HEK293 (cell line): ENCODE results near the gene HECA.

Experiments
- CTCF ChIA-PET: fragments of 350-600 bp; formaldehyde crosslinking; extraction: SDS; loops from one replicate; lab custom pipeline; 2021; ENCODE audit warnings: antibody characterized with exemption; lab: Yijun Ruan, JAX
- POLR2A ChIA-PET: fragments of 300-600 bp; formaldehyde crosslinking; extraction: SDS; loops from one replicate; lab custom pipeline; 2020; ENCODE audit warnings: antibody characterized with exemption, inconsistent platforms; lab: Yijun Ruan, JAX
- H3K27ac ChIP-seq: fragments of 200-500 bp; sonication (Bioruptor generic); 2 replicates; pipeline ENCODE4 v1.5.1; 2014; ENCODE audit warnings: low read depth, low read length, control low read depth, inconsistent platforms; ENCODE audit errors: extremely low read depth
- H3K36me3 ChIP-seq, 2 experiments: fragments of 200-500 bp in 1 of 2; sonication (Bioruptor generic) in 1 of 2; 1 replicate in 1 of 2; 2 replicates in 1 of 2; pipeline ENCODE4 v1.5.1; 2014 to 2017; ENCODE audit warnings: inconsistent platforms in 2 of 2, low read length in 2 of 2; ENCODE audit not compliant: control insufficient read depth in 2 of 2, insufficient read depth in 1 of 2
- H3K4me1 ChIP-seq: fragments of 200-500 bp; sonication (Bioruptor generic); 2 replicates; pipeline ENCODE4 v1.5.1; 2014; ENCODE audit warnings: mild to moderate bottlenecking, low read length, inconsistent platforms; ENCODE audit not compliant: control insufficient read depth, insufficient read depth
- H3K4me3 ChIP-seq: 2 replicates; pipeline ENCODE4 v1.5.1; 2011; ENCODE audit warnings: low read depth, mild to moderate bottlenecking, control low read depth, low read length, moderate library complexity
- H3K9me3 ChIP-seq: fragments of 200-500 bp; sonication (Bioruptor generic); 2 replicates; pipeline ENCODE4 v1.5.1; 2014; ENCODE audit warnings: low read depth, low read length, inconsistent platforms; ENCODE audit not compliant: control insufficient read depth, insufficient read depth
- BCL11B ChIP-seq: fragments of 450-650 bp; formaldehyde crosslinking; IDR thresholded peaks from 2 replicates; pipeline ENCODE4 v1.5.1; 2016; ENCODE audit warnings: low read depth, missing biosample characterization, missing genetic modification characterization
- GLI4 ChIP-seq: fragments of 450-650 bp; formaldehyde crosslinking; IDR thresholded peaks from 2 replicates; pipeline ENCODE4 v1.5.1; 2016; ENCODE audit warnings: missing biosample characterization, missing genetic modification characterization
- MYNN ChIP-seq: fragments of 450-650 bp; formaldehyde crosslinking; IDR thresholded peaks from 2 replicates; pipeline ENCODE4 v1.5.1; 2016; ENCODE audit warnings: missing biosample characterization, missing genetic modification characterization, borderline replicate concordance
- PRDM1 ChIP-seq: fragments of 450-650 bp; formaldehyde crosslinking; IDR thresholded peaks from 2 replicates; pipeline ENCODE4; 2016; ENCODE audit warnings: missing biosample characterization, missing genetic modification characterization
- SETDB1 ChIP-seq: IDR thresholded peaks from one replicate; pipeline ENCODE4 v1.6.1; 2017; ENCODE audit warnings: mild to moderate bottlenecking, low read length, moderate library complexity, mixed read lengths; ENCODE audit not compliant: insufficient read length
- ZFHX2 ChIP-seq: fragments of 450-650 bp; formaldehyde crosslinking; conservative IDR thresholded peaks from 2 replicates; pipeline ENCODE4 v1.5.1; 2016; ENCODE audit warnings: missing biosample characterization, missing genetic modification characterization
- ZNF155 ChIP-seq: fragments of 450-650 bp; formaldehyde crosslinking; IDR thresholded peaks from 2 replicates; pipeline ENCODE4 v1.5.1; 2016; ENCODE audit warnings: missing biosample characterization, missing genetic modification characterization
- ZNF184 ChIP-seq: fragments of 450-650 bp; IDR thresholded peaks from 2 replicates; pipeline ENCODE4 v1.5.1; 2018; ENCODE audit warnings: missing biosample characterization, mild to moderate bottlenecking, missing genetic modification characterization
- ZNF2 ChIP-seq: fragments of 450-650 bp; formaldehyde crosslinking; IDR thresholded peaks from 2 replicates; pipeline ENCODE4 v1.5.1; 2016; ENCODE audit warnings: missing biosample characterization, missing genetic modification characterization
- ZNF211 ChIP-seq: fragments of 450-650 bp; formaldehyde crosslinking; IDR thresholded peaks from 2 replicates; pipeline ENCODE4 v1.5.1; 2016; ENCODE audit warnings: low read depth, missing biosample characterization, missing genetic modification characterization
- ZNF292 ChIP-seq: fragments of 450-650 bp; formaldehyde crosslinking; IDR thresholded peaks from 2 replicates; pipeline ENCODE4 v1.5.1; 2016; ENCODE audit warnings: low read depth, missing biosample characterization, missing genetic modification characterization, borderline replicate concordance
- ZNF433 ChIP-seq: fragments of 450-650 bp; formaldehyde crosslinking; IDR thresholded peaks from 2 replicates; pipeline ENCODE4 v1.5.1; 2016; ENCODE audit warnings: missing biosample characterization, missing genetic modification characterization, low read depth
- ZNF549 ChIP-seq: fragments of 450-650 bp; IDR thresholded peaks from 2 replicates; pipeline ENCODE4 v1.5.1; 2018; ENCODE audit warnings: missing biosample characterization, missing genetic modification characterization, mild to moderate bottlenecking, inconsistent platforms, moderate library complexity
- ZNF596 ChIP-seq: fragments of 450-650 bp; IDR thresholded peaks from 2 replicates; pipeline ENCODE4 v1.5.0; 2018; ENCODE audit warnings: missing biosample characterization, mild to moderate bottlenecking, missing genetic modification characterization, moderate library complexity
- ZNF654 ChIP-seq: fragments of 450-650 bp; formaldehyde crosslinking; IDR thresholded peaks from 2 replicates; pipeline ENCODE4 v1.5.1; 2016; ENCODE audit warnings: low read depth, missing biosample characterization, missing genetic modification characterization
- ZNF658 ChIP-seq: fragments of 450-650 bp; formaldehyde crosslinking; IDR thresholded peaks from 2 replicates; pipeline ENCODE4; 2016; ENCODE audit warnings: missing biosample characterization, missing genetic modification characterization
- ZNF664 ChIP-seq: fragments of 450-650 bp; formaldehyde crosslinking; IDR thresholded peaks from 2 replicates; pipeline ENCODE4 v1.5.1; 2016; ENCODE audit warnings: missing biosample characterization, missing genetic modification characterization
- TF ChIP-seq, protein P1 (sequence below): fragments of 450-650 bp; formaldehyde crosslinking; IDR thresholded peaks from 2 replicates; pipeline ENCODE4 v1.5.1; 2016; ENCODE audit warnings: missing biosample characterization, missing genetic modification characterization, low read depth
- TF ChIP-seq, protein P2 (sequence below): fragments of 450-650 bp; formaldehyde crosslinking; IDR thresholded peaks from 2 replicates; pipeline ENCODE4 v1.5.1; 2016; ENCODE audit warnings: missing biosample characterization, missing genetic modification characterization
- TF ChIP-seq, protein P3 (sequence below): fragments of 450-650 bp; formaldehyde crosslinking; IDR thresholded peaks from 2 replicates; pipeline ENCODE4 v1.5.1; 2016; ENCODE audit warnings: missing biosample characterization, missing genetic modification characterization
- TF ChIP-seq, protein P4 (sequence below): fragments of 450-650 bp; formaldehyde crosslinking; IDR thresholded peaks from 2 replicates; pipeline ENCODE4 v1.5.1; 2016; ENCODE audit warnings: missing biosample characterization, missing genetic modification characterization
- TF ChIP-seq, protein P5 (sequence below): fragments of 450-650 bp; formaldehyde crosslinking; IDR thresholded peaks from 2 replicates; pipeline ENCODE4; 2016; ENCODE audit warnings: missing biosample characterization, missing genetic modification characterization

The HECA gene

DNA sequence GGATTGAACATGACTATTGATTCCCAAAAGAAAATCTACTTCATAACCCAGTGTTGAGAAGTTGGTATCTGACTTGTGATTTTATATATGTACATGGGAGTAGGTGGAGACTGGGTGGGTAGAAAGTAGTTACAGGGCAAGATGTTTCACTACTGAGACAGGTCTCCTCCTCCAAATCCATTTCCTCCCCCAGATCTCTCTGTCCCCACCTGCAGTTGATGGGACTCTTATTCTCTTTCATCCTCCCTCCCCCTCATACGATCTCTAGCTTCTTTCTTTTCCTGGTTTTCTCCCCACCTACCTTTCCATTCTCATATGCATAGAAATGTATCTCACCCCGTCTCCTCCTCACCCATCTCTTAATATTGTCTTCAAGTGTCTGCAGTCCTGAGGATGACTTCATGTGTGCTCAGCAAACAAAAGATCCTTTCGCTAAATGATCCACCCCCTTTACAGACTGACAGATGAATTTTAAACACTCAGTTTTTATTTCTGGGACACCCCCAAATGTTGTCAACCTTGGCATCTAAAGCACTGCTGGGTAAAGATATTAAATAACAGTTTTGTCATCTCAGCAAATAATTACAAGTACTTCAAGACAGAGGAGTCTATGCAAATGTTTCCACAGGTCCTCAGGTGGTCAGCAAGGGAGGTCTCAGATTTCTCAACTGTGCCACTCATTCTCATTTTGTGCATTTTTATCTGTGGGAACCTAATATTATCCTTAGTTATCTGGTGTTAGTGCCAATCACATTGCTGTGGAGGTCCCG lies 18.7 kb upstream of the HECA start (continued):
- TF ChIP-seq BCL11B (no peak), ZNF654 (tag by site-specific recombination) (no peak), ZNF211 (tag by site-specific recombination) (no peak), ZNF664 (tag by site-specific recombination) (no peak), MYNN (no peak), ZFHX2 (tag by site-specific recombination) (peak; percentile 66), ZNF596 (tag by site-specific recombination) (no peak), PRDM1 (tag by site-specific recombination) (no peak), ZNF2 (tag by site-specific recombination) (no peak), GLI4 (no peak), ZNF155 (tag by site-specific recombination) (no peak), ZNF292 (no peak)
- TF ChIP-seq, protein P1, sequence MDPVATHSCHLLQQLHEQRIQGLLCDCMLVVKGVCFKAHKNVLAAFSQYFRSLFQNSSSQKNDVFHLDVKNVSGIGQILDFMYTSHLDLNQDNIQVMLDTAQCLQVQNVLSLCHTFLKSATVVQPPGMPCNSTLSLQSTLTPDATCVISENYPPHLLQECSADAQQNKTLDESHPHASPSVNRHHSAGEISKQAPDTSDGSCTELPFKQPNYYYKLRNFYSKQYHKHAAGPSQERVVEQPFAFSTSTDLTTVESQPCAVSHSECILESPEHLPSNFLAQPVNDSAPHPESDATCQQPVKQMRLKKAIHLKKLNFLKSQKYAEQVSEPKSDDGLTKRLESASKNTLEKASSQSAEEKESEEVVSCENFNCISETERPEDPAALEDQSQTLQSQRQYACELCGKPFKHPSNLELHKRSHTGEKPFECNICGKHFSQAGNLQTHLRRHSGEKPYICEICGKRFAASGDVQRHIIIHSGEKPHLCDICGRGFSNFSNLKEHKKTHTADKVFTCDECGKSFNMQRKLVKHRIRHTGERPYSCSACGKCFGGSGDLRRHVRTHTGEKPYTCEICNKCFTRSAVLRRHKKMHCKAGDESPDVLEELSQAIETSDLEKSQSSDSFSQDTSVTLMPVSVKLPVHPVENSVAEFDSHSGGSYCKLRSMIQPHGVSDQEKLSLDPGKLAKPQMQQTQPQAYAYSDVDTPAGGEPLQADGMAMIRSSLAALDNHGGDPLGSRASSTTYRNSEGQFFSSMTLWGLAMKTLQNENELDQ (tag by site-specific recombination) = no peak
- TF ChIP-seq, protein P2, sequence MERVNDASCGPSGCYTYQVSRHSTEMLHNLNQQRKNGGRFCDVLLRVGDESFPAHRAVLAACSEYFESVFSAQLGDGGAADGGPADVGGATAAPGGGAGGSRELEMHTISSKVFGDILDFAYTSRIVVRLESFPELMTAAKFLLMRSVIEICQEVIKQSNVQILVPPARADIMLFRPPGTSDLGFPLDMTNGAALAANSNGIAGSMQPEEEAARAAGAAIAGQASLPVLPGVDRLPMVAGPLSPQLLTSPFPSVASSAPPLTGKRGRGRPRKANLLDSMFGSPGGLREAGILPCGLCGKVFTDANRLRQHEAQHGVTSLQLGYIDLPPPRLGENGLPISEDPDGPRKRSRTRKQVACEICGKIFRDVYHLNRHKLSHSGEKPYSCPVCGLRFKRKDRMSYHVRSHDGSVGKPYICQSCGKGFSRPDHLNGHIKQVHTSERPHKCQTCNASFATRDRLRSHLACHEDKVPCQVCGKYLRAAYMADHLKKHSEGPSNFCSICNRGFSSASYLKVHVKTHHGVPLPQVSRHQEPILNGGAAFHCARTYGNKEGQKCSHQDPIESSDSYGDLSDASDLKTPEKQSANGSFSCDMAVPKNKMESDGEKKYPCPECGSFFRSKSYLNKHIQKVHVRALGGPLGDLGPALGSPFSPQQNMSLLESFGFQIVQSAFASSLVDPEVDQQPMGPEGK (tag by site-specific recombination) = no peak

DNA sequence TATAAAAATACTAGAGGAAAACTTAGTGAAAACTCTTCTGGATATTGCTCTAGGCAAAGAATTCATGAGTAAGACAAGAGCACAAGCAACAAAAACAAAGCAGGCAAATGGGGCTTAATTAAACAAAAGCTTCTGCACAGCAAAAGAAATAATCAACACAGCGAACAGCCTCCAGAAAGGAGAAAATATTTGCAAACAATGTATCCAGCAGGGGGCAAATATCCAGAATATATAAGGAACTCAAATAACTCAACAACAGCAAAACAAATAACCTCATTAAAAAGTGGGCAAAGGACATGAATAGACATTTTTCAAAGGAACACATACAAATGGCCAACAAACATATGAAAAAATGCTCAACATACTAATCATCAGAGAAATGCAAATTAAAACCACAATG lies 17.1 kb upstream of the HECA start:
- Histone ChIP-seq H3K4me3 (no peak overlapping the region), H3K36me3 (no peaks in the 10 kb centered on the region), H3K27ac (no peak overlapping the region), H3K9me3 (no peaks in the 10 kb centered on the region), H3K4me1 (peaks cover 7% of the 10 kb centered on the region; the same call in 1 of the 2 replicates)
- ChIA-PET CTCF (interaction anchor here (0.6 to 1.7 kb wide), 5 partner anchors 8 to 551 kb away, joined by 3 to 9 read pairs (median 3); no protein-coding TSS in a partner anchor), POLR2A (no interaction called here)
- TF ChIP-seq ZNF433 (tag by site-specific recombination) (no peak), ZNF549 (no peak), SETDB1 (no peak), ZNF184 (tag by site-specific recombination) (no peak), ZNF658 (no peak)
- TF ChIP-seq, protein P3, sequence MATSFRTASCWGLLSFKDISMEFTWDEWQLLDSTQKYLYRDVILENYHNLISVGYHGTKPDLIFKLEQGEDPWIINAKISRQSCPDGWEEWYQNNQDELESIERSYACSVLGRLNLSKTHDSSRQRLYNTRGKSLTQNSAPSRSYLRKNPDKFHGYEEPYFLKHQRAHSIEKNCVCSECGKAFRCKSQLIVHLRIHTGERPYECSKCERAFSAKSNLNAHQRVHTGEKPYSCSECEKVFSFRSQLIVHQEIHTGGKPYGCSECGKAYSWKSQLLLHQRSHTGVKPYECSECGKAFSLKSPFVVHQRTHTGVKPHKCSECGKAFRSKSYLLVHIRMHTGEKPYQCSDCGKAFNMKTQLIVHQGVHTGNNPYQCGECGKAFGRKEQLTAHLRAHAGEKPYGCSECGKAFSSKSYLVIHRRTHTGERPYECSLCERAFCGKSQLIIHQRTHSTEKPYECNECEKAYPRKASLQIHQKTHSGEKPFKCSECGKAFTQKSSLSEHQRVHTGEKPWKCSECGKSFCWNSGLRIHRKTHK (tag by site-specific recombination) = no peak
- TF ChIP-seq, protein P4, sequence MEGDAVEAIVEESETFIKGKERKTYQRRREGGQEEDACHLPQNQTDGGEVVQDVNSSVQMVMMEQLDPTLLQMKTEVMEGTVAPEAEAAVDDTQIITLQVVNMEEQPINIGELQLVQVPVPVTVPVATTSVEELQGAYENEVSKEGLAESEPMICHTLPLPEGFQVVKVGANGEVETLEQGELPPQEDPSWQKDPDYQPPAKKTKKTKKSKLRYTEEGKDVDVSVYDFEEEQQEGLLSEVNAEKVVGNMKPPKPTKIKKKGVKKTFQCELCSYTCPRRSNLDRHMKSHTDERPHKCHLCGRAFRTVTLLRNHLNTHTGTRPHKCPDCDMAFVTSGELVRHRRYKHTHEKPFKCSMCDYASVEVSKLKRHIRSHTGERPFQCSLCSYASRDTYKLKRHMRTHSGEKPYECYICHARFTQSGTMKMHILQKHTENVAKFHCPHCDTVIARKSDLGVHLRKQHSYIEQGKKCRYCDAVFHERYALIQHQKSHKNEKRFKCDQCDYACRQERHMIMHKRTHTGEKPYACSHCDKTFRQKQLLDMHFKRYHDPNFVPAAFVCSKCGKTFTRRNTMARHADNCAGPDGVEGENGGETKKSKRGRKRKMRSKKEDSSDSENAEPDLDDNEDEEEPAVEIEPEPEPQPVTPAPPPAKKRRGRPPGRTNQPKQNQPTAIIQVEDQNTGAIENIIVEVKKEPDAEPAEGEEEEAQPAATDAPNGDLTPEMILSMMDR (tag by site-specific recombination) = no peak
- TF ChIP-seq, protein P5, sequence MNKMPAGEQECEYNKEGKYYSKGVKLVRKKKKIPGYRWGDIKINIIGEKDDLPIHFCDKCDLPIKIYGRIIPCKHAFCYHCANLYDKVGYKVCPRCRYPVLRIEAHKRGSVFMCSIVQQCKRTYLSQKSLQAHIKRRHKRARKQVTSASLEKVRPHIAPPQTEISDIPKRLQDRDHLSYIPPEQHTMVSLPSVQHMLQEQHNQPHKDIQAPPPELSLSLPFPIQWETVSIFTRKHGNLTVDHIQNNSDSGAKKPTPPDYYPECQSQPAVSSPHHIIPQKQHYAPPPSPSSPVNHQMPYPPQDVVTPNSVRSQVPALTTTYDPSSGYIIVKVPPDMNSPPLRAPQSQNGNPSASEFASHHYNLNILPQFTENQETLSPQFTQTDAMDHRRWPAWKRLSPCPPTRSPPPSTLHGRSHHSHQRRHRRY (tag by site-specific recombination) = no peak
